GM23338 (cell line): ENCODE data around the gene MAGI3. TPM values are rescaled to one million over a fixed set of nuclear protein-coding genes. Genes with fewer than 3 reads are reported as not detected.

Source experiments
- ATAC-seq: fragments of 200-7000 bp; cut with Tn5 transposase; 3 replicates; pipeline ENCODE4 v1.9.1; 2020
- DNase-seq: peaks from one replicate; pipeline ENCODE4 v3.0.0-alpha.2; 2015; ENCODE audit warnings: low spot score
- H2AFZ ChIP-seq: fragments of 200-600 bp; sonication (generic); 2 replicates; pipeline ENCODE4 v1.8.0; 2016; ENCODE audit warnings: antibody characterized with exemption, mild to moderate bottlenecking, moderate library complexity
- H3F3A ChIP-seq: fragments of 200-600 bp; sonication (generic); replicated peaks from 2 replicates; pipeline ENCODE4 v1.8.0; 2017; ENCODE audit warnings: antibody characterized with exemption, mixed run types, low read depth
- H3K27ac ChIP-seq: fragments of 200-600 bp; sonication (generic); 2 replicates; pipeline ENCODE4 v1.6.1; 2016; ENCODE audit warnings: low read depth
- H3K27me3 ChIP-seq: fragments of 200-600 bp; sonication (generic); 2 replicates; pipeline ENCODE4 v1.8.0; 2016; ENCODE audit warnings: mild to moderate bottlenecking, mixed run types, moderate library complexity; ENCODE audit not compliant: insufficient read depth
- H3K36me3 ChIP-seq: fragments of 200-600 bp; sonication (generic); 2 replicates; pipeline ENCODE4 v1.8.0; 2016; ENCODE audit warnings: mild to moderate bottlenecking; ENCODE audit not compliant: insufficient read depth
- H3K4me1 ChIP-seq: fragments of 200-600 bp; sonication (generic); 2 replicates; pipeline ENCODE4 v1.8.0; 2016; ENCODE audit warnings: mild to moderate bottlenecking, moderate library complexity; ENCODE audit not compliant: insufficient read depth
- H3K4me2 ChIP-seq: fragments of 200-600 bp; sonication (generic); 2 replicates; pipeline ENCODE4 v1.7.1; 2017; ENCODE audit warnings: mixed run types
- H3K4me3 ChIP-seq: fragments of 200-600 bp; sonication (generic); 2 replicates; pipeline ENCODE4 v1.6.1; 2016; ENCODE audit warnings: mixed run types
- H3K79me2 ChIP-seq: fragments of 200-600 bp; sonication (generic); replicated peaks from 2 replicates; pipeline ENCODE4 v1.8.0; 2017; ENCODE audit warnings: mild to moderate bottlenecking; ENCODE audit not compliant: insufficient read depth
- H3K9me2 ChIP-seq: fragments of 200-600 bp; sonication (generic); 2 replicates; pipeline ENCODE4 v1.8.0; 2017; ENCODE audit not compliant: insufficient read depth
- H4K20me1 ChIP-seq: fragments of 200-600 bp; sonication (generic); replicated peaks from 2 replicates; pipeline ENCODE4 v1.8.0; 2017; ENCODE audit warnings: mild to moderate bottlenecking; ENCODE audit not compliant: insufficient read depth
- H3K27ac Mint-ChIP-seq: 2 replicates; pipeline ENCODE4 v1.8.0; 2020; ENCODE audit warnings: inconsistent platforms, mild to moderate bottlenecking, moderate library complexity, mixed read lengths
- H3K27me3 Mint-ChIP-seq: 3 replicates; pipeline ENCODE4 v1.8.0; 2022; ENCODE audit warnings: low read depth, mild to moderate bottlenecking, moderate library complexity, mixed read lengths, inconsistent platforms; ENCODE audit not compliant: insufficient read depth, poor library complexity
- H3K36me3 Mint-ChIP-seq: 3 replicates; pipeline ENCODE4 v1.8.0; 2021; ENCODE audit warnings: low read depth, mild to moderate bottlenecking, inconsistent platforms, moderate library complexity, mixed read lengths
- H3K4me1 Mint-ChIP-seq: 3 replicates; pipeline ENCODE4 v1.8.0; 2020; ENCODE audit warnings: mild to moderate bottlenecking, inconsistent platforms, mixed read lengths
- H3K4me3 Mint-ChIP-seq: 3 replicates; pipeline ENCODE4 v1.8.0; 2021; ENCODE audit warnings: moderate library complexity, mild to moderate bottlenecking, inconsistent platforms, mixed read lengths
- H3K9me3 Mint-ChIP-seq: 3 replicates; pipeline ENCODE4 v1.8.0; 2020; ENCODE audit warnings: moderate library complexity, mild to moderate bottlenecking, inconsistent platforms, mixed read lengths
- CREB1 ChIP-seq: fragments of 250-450 bp; sonication (Bioruptor Pico); IDR thresholded peaks from 2 replicates; pipeline ENCODE4 v1.5.0; 2020; ENCODE audit warnings: low read depth, mild to moderate bottlenecking, moderate library complexity
- CTCF ChIP-seq, 2 experiments: fragments of 200-600 bp in 1 of 2; sonication (generic) in 1 of 2; conservative IDR thresholded peaks; 2 replicates each; pipeline versions ENCODE4 v1.5.1 to v1.6.1; 2016 to 2017; ENCODE audit warnings: antibody characterized with exemption in 2 of 2, low read depth in 2 of 2, mild to moderate bottlenecking in 2 of 2, moderate library complexity in 1 of 2
- ETS1 ChIP-seq: IDR thresholded peaks from 2 replicates; pipeline ENCODE4 v1.6.1; 2016; ENCODE audit warnings: antibody characterized with exemption
- EZH2 ChIP-seq: fragments of 200-600 bp; sonication (generic); IDR thresholded peaks from one replicate; pipeline ENCODE4 v1.8.0; 2017; ENCODE audit warnings: antibody characterized with exemption, mild to moderate bottlenecking, low read depth; ENCODE audit not compliant: unreplicated experiment
- EZH2phosphoT487 ChIP-seq: fragments of 200-600 bp; sonication (generic); IDR thresholded peaks from one replicate; pipeline ENCODE4 v1.8.1; 2018; ENCODE audit warnings: antibody characterized with exemption; ENCODE audit not compliant: unreplicated experiment
- JUNB ChIP-seq: IDR thresholded peaks from one replicate; pipeline ENCODE4 v1.6.1; 2016; ENCODE audit warnings: antibody characterized with exemption; ENCODE audit not compliant: unreplicated experiment
- NANOG ChIP-seq: IDR thresholded peaks from 2 replicates; pipeline ENCODE4 v1.6.1; 2016; ENCODE audit warnings: antibody characterized with exemption, borderline replicate concordance
- POLR2AphosphoS5 ChIP-seq: IDR thresholded peaks from 2 replicates; pipeline ENCODE4 v1.6.1; 2016; ENCODE audit warnings: antibody characterized with exemption, low read depth
- STAT1 ChIP-seq: IDR thresholded peaks from one replicate; pipeline ENCODE4 v1.6.1; 2016; ENCODE audit warnings: antibody characterized with exemption; ENCODE audit not compliant: unreplicated experiment
- ZNF114 ChIP-seq: fragments of 250-450 bp; sonication (Bioruptor Pico); IDR thresholded peaks from 2 replicates; pipeline ENCODE4 v1.5.0; 2020; ENCODE audit warnings: mild to moderate bottlenecking, moderate library complexity
- ZNF331 ChIP-seq: fragments of 250-450 bp; sonication (Bioruptor Pico); IDR thresholded peaks from 2 replicates; pipeline ENCODE4 v1.5.0; 2020; ENCODE audit warnings: low read depth, mild to moderate bottlenecking, moderate library complexity
- ZNF462 ChIP-seq: fragments of 250-450 bp; sonication (Bioruptor Pico); IDR thresholded peaks from 2 replicates; pipeline ENCODE4 v1.5.0; 2020; ENCODE audit warnings: mild to moderate bottlenecking, moderate library complexity
- polyA plus RNA-seq: library from polyadenylated mRNA; unstranded; fragments of >200 nt; fragmentation: Nextera tagmentation; extraction: Ambion mirVana; gene quantifications from 2 replicates; pipeline ENCODE4 v1.2.1, GENCODE V29; 2016
- total RNA-seq: library from RNA; depleted of rRNA; stranded (reverse); fragments of >200 nt; shearing (Covaris generic); gene quantifications from 2 replicates; pipeline ENCODE4 v1.2.3, GENCODE V29; 2014
- TF ChIP-seq, protein P1 (sequence below): IDR thresholded peaks from one replicate; pipeline ENCODE4 v1.6.1; 2018; ENCODE audit warnings: antibody characterized with exemption; ENCODE audit not compliant: unreplicated experiment

Gene MAGI3
- total and polyA plus RNA-seq, 2 experiments from 2014 or later = 3.9 to 10.0 TPM

GRCh38 chr1:113396585-113396984, 6.3 kb downstream of the MAGI3 start:
- H4K20me1 ChIP-seq = no peaks in the 10 kb centered on the region; the same call in 1 of the 2 replicates
- H3F3A ChIP-seq = no peaks in the 10 kb centered on the region; the same call in 1 of the 2 replicates
- no peak for ATAC-seq
- H3K27me3 ChIP-seq = peaks cover 14% of the 10 kb centered on the region
- H3K79me2 ChIP-seq = peaks cover 53% of the 10 kb centered on the region
- no peak for DNase-seq
- H3K4me2 ChIP-seq = no peak overlapping the region
- no peaks in the 10 kb centered on the region for H3K36me3 ChIP-seq
- Mint-ChIP-seq H3K27me3 (peaks cover 4% of the 10 kb centered on the region), H3K27ac (no peak overlapping the region), H3K4me1 (peaks cover 8% of the 10 kb centered on the region), H3K4me3 (no peak overlapping the region), H3K36me3 (no peaks in the 10 kb centered on the region), H3K9me3 (no peaks in the 10 kb centered on the region)
- TF ChIP-seq STAT1 (no peak), ZNF462 (CRISPR knock-in tag) (no peak), ZNF331 (CRISPR knock-in tag) (no peak), CTCF (conservative IDR thresholded peaks at IDR 0.05; ENCODE audit: low read depth in 2 of 2) (no peak), ZNF114 (CRISPR knock-in tag) (no peak), CREB1 (CRISPR knock-in tag) (no peak), EZH2 (no peak), JUNB (no peak), NANOG (no peak), POLR2AphosphoS5 (no peak), EZH2phosphoT487 (no peak), ETS1 (no peak)
- TF ChIP-seq, protein P1, sequence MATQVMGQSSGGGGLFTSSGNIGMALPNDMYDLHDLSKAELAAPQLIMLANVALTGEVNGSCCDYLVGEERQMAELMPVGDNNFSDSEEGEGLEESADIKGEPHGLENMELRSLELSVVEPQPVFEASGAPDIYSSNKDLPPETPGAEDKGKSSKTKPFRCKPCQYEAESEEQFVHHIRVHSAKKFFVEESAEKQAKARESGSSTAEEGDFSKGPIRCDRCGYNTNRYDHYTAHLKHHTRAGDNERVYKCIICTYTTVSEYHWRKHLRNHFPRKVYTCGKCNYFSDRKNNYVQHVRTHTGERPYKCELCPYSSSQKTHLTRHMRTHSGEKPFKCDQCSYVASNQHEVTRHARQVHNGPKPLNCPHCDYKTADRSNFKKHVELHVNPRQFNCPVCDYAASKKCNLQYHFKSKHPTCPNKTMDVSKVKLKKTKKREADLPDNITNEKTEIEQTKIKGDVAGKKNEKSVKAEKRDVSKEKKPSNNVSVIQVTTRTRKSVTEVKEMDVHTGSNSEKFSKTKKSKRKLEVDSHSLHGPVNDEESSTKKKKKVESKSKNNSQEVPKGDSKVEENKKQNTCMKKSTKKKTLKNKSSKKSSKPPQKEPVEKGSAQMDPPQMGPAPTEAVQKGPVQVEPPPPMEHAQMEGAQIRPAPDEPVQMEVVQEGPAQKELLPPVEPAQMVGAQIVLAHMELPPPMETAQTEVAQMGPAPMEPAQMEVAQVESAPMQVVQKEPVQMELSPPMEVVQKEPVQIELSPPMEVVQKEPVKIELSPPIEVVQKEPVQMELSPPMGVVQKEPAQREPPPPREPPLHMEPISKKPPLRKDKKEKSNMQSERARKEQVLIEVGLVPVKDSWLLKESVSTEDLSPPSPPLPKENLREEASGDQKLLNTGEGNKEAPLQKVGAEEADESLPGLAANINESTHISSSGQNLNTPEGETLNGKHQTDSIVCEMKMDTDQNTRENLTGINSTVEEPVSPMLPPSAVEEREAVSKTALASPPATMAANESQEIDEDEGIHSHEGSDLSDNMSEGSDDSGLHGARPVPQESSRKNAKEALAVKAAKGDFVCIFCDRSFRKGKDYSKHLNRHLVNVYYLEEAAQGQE = no peak
- no peak overlapping the region for H3K4me3 ChIP-seq
- peaks cover 7% of the 10 kb centered on the region; the same call in 1 of the 2 replicates for H3K4me1 ChIP-seq
- H3K27ac ChIP-seq = no peak overlapping the region
- H3K9me2 ChIP-seq = no peaks in the 10 kb centered on the region
- no peak overlapping the region for H2AFZ ChIP-seq
